ENCODE data around the gene TBX4.

Gene TBX4

GRCh38 chr17:61455324-61456060 is 3.3 kb downstream of the TBX4 start:
- DNase-seq = no peak

GRCh38 chr17:61456061-61456681 is 3.9 kb downstream of the TBX4 start:
- DNase-seq = no peak

- DNase-seq = no peak
Measured at GRCh38 chr17:61456688-61457225, 4.5 kb downstream of the TBX4 start.

- no peak for DNase-seq
Measured at GRCh38 chr17:61457226-61457983, 5.2 kb downstream of the TBX4 start.

- no peak for DNase-seq
Measured at GRCh38 chr17:61458000-61458399, 5.8 kb downstream of the TBX4 start.

GRCh38 chr17:61458421-61459141 is 6.4 kb downstream of the TBX4 start:
- DNase-seq = no peak

- DNase-seq = no peak
Measured at GRCh38 chr17:61459142-61459809, 7.1 kb downstream of the TBX4 start.

GRCh38 chr17:61459939-61460718 is 7.9 kb downstream of the TBX4 start:
- no peak for DNase-seq

- no peak for DNase-seq
Measured at GRCh38 chr17:61460796-61461585, 8.8 kb downstream of the TBX4 start.

GRCh38 chr17:61461586-61461966 is 9.4 kb downstream of the TBX4 start:
- DNase-seq = no peak

GRCh38 chr17:61461967-61462718 is 9.9 kb downstream of the TBX4 start:
- DNase-seq = peak; percentile 80

- DNase-seq = no peak
Measured at GRCh38 chr17:61462719-61463315, 10.6 kb downstream of the TBX4 start.

- no peak for DNase-seq
Measured at GRCh38 chr17:61463316-61464129, 11.3 kb downstream of the TBX4 start.

GRCh38 chr17:61464130-61464842 is 12.1 kb downstream of the TBX4 start:
- DNase-seq = no peak

GRCh38 chr17:61464843-61465180 is 12.6 kb downstream of the TBX4 start:
- DNase-seq = peak; percentile 50

- DNase-seq = no peak
Measured at GRCh38 chr17:61465550-61466237, 13.5 kb downstream of the TBX4 start.

GRCh38 chr17:61466246-61466645 is 14.0 kb downstream of the TBX4 start:
- no peak for DNase-seq

All from hematopoietic multipotent progenitor cell treated with erythropoietin and hydrocortisone succinate and interleukin-3 and kit ligand, for 4 days (in vitro differentiated cells).